ENCODE data around the gene NDUFAF7. TPM values are rescaled to one million over a fixed set of nuclear protein-coding genes. Genes with fewer than 3 reads are reported as not detected.

NDUFAF7 gene, protein sequence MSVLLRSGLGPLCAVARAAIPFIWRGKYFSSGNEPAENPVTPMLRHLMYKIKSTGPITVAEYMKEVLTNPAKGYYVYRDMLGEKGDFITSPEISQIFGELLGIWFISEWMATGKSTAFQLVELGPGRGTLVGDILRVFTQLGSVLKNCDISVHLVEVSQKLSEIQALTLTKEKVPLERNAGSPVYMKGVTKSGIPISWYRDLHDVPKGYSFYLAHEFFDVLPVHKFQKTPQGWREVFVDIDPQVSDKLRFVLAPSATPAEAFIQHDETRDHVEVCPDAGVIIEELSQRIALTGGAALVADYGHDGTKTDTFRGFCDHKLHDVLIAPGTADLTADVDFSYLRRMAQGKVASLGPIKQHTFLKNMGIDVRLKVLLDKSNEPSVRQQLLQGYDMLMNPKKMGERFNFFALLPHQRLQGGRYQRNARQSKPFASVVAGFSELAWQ
- total RNA-seq, result 21.9 and 25.1 TPM in 2 replicates
- long read RNA-seq, transcript NDUFAF7-201 (10 exons, 2,176 nt), result major isoform, 15 of 62 reads
- long read RNA-seq, partial matches to known transcripts, result 12 of 62 reads
- long read RNA-seq, other reads (novel, unspliced or antisense), result 35 of 62 reads

DNA sequence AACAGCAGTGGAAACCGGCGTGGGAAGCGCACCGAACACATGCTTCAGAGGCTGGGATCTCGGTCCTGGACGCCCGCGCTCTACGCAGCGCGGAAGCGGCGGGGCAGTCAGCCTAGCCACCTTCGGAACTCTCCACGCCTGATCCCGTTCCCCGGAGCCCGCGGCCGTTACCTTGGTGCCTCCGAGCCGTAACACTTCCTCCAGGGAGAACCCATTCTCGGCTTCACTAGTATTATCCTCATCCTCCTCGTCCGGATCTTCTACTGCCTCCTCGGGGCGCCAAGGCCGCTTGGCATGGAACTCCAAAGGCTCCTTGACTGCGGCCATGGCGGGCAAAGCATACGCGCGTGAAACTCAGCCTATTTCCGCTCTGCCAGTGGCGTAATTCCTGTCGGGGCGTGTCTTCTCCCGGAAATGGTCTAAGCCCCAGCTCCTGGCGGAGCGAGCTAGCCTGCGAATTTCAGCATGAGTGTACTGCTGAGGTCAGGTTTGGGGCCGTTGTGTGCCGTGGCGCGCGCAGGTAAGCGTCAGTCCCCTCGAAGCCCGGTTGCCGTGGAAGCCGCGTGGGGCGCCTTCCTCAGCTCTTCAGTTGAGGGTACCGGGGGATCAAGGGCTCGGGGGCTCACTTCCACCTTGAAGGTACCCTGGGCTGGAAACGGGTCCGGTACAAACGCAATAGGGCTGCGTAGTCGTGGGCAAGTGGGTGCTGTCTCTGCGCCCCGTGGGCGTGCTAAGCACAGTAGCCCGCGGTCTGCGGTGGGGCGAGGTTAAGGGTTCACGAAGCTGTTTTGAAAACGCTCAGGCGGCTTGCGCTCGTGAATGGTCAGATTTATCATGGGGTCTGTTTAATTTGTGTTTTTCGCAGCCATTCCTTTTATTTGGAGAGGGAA, at the start of gene NDUFAF7, which contains the start of gene CEBPZ:
Gene NDUFAF7 (plus strand): TSS at position 418 of the 890 bp plus-strand sequence. CDS start 48 bp downstream, at position 466.
Gene CEBPZ (minus strand): TSS at position 356 of the 890 bp plus-strand sequence. CDS start 29 bp downstream, at position 327.
- no peak within 1 kb of the TSS for H3K4me3 Mint-ChIP-seq
- H3K9me3 Mint-ChIP-seq, result peaks cover 2% of the 10 kb centered on the region
- peaks cover 5% of the 10 kb centered on the region for H3K36me3 Mint-ChIP-seq (ENCODE audit: low read depth)
- TF ChIP-seq, protein P1, sequence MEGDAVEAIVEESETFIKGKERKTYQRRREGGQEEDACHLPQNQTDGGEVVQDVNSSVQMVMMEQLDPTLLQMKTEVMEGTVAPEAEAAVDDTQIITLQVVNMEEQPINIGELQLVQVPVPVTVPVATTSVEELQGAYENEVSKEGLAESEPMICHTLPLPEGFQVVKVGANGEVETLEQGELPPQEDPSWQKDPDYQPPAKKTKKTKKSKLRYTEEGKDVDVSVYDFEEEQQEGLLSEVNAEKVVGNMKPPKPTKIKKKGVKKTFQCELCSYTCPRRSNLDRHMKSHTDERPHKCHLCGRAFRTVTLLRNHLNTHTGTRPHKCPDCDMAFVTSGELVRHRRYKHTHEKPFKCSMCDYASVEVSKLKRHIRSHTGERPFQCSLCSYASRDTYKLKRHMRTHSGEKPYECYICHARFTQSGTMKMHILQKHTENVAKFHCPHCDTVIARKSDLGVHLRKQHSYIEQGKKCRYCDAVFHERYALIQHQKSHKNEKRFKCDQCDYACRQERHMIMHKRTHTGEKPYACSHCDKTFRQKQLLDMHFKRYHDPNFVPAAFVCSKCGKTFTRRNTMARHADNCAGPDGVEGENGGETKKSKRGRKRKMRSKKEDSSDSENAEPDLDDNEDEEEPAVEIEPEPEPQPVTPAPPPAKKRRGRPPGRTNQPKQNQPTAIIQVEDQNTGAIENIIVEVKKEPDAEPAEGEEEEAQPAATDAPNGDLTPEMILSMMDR (conservative IDR thresholded peaks at IDR 0.05), result no peak
- no peak within 1 kb of the TSS for H3K27ac Mint-ChIP-seq (ENCODE audit: unreplicated experiment)
- H3K27me3 Mint-ChIP-seq (ENCODE audit: low read depth), result no peaks in the 10 kb centered on the region
- H3K4me1 Mint-ChIP-seq, result peaks cover 8% of the 10 kb centered on the region
- DNase-seq (ENCODE audit: low read depth, low spot score), result peak; percentile 74

DNA sequence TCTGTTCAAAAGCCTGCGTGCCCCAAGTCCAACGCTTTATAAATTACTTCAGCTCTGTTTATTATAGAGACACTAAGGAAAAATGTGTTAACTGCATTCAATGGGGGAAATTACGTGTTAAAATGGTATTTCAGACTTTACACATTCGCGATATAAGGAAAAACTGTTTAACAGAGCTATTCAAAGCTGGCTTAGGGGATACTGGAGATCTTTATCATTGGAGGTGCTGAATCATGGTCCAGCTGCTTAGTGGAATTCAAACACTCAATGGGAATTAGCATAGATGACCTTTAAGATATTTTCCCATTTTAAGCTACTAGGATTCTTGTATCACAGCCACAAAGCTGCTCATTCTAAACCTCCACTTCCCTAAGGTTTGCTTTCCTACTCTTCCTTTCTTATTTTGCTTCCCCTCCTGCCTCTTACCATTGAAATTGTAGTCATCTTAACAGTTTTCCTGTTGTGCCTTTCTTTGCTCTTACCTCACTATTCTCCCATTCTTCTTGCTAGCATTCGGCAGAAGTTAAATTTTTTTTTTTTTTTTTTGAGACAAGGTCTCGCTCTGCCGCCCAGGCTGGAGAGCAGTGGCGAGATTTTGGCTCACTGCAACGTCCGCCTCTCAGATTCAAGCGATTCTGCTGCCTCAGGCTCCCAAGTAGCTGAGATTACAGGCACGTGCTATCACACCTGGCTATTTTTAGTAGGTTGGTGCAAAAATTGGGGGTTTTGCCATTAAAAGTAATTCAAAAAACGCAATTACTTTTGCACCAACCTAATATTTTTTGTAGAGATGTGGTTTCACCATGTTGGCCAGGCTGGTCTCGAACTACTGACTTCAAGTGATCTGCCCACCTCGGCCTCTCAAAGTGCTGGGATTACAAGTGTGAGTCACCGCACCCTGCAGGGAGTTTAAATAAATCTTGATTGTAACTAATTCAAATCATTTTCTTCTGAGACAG, 49.5 kb upstream of the NDUFAF7 start:
- TF ChIP-seq, protein P1 (conservative IDR thresholded peaks at IDR 0.05), result no peak
- Mint-ChIP-seq H3K27me3 (ENCODE audit: low read depth) (no peaks in the 10 kb centered on the region), H3K36me3 (ENCODE audit: low read depth) (no peaks in the 10 kb centered on the region), H3K4me3 (no peak overlapping the region), H3K4me1 (no peaks in the 10 kb centered on the region), H3K27ac (ENCODE audit: unreplicated experiment) (no peak overlapping the region), H3K9me3 (no peaks in the 10 kb centered on the region)
- DNase-seq (ENCODE audit: low read depth, low spot score), result no peak

DNA sequence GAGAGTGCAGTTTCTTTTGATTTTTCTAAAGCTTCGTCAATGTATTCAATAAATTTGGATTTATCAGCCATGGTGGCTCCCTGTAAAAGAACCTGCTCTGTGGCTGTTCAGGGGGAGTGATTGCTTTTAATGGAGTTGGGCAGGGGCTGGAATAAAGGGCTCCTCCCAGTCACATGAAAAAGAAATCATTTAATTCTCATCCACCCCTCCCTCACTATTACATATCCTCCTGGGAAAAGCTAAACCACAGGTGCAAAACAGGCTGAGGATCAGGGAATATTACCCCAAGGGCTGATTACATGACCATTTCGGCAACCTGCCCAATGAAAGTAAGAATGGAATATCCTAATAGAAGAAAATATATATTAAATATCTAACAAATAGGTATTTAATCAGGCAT, 42.9 kb upstream of the NDUFAF7 start, which contains the start of gene SULT6B1:
Gene SULT6B1 (minus strand): TSS at position 101 of the 400 bp plus-strand sequence. CDS start 30 bp downstream, at position 71.
- Mint-ChIP-seq H3K27me3 (ENCODE audit: low read depth) (no peaks in the 10 kb centered on the region), H3K27ac (ENCODE audit: unreplicated experiment) (no peak within 1 kb of the TSS), H3K9me3 (no peaks in the 10 kb centered on the region), H3K4me3 (no peak within 1 kb of the TSS), H3K36me3 (ENCODE audit: low read depth) (no peaks in the 10 kb centered on the region), H3K4me1 (peaks cover 8% of the 10 kb centered on the region)
- TF ChIP-seq, protein P1 (conservative IDR thresholded peaks at IDR 0.05), result no peak
- no peak for DNase-seq (ENCODE audit: low read depth, low spot score)

DNA sequence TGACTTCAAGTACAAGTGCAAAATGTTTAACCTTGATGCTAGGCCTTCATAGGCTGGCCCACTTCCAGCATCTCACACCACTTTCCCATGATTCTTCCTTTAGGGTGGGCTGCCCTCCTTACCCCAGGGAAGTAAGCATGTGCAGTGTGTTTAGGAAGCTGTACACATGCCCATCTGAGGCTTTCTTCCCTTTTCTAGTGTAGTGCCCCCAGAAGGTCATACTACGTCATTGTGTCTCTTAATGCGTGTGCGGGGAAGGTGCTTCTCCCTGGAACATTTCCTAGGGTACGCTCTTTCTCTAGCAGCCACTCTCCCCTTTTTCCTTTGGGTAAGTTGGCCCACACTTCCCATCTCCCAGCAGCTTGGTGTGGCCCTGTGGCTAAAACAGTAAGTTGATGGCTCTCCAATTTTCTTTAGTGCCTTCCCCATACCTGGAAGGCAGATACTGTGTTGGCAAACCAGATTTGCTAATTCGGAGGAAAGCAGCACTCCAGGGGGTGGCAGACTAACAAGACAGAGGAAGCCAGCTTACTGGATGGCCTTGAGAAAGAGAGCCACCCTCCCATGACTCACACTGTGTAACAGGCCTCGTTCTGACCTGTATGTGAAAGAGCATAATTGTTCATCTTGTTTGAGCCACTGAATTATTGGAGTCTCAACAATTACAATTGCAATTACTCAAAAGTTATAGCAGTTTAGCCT, 41.9 kb upstream of the NDUFAF7 start:
- no peaks in the 10 kb centered on the region for H3K27me3 Mint-ChIP-seq (ENCODE audit: low read depth)

More for the DNA sequence above, 41.9 kb upstream of the NDUFAF7 start:
- TF ChIP-seq, protein P1 (conservative IDR thresholded peaks at IDR 0.05), result no peak
- H3K9me3 Mint-ChIP-seq, result no peaks in the 10 kb centered on the region
- no peak for DNase-seq (ENCODE audit: low read depth, low spot score)
- no peaks in the 10 kb centered on the region for H3K36me3 Mint-ChIP-seq (ENCODE audit: low read depth)
- H3K4me1 Mint-ChIP-seq, result peaks cover 8% of the 10 kb centered on the region
- H3K27ac Mint-ChIP-seq (ENCODE audit: unreplicated experiment), result peak overlapping the region; percentile 52
- no peak overlapping the region for H3K4me3 Mint-ChIP-seq

All from neural crest cell (in vitro differentiated cells).